H1 (cell line): ENCODE results near the gene NOC3L. TPM values are rescaled to one million over a fixed set of nuclear protein-coding genes. Genes with fewer than 3 reads are reported as not detected.

Experiments
- EP300 ChIP-seq, 2 experiments: IDR thresholded peaks; 1 replicate in 1 of 2; 2 replicates in 1 of 2; pipeline ENCODE4 v1.6.1; 2011 to 2012; ENCODE audit warnings: low read depth in 2 of 2, low read length in 2 of 2, mild to moderate bottlenecking in 2 of 2, borderline replicate concordance in 1 of 2, inconsistent platforms in 1 of 2, moderate library complexity in 1 of 2
- polyA plus RNA-seq, 7 experiments: library from polyadenylated mRNA; depleted of rRNA in 3 of 7; stranded (reverse) in 5 of 7; unstranded in 2 of 7; fragments of >200 nt in 5 of 7; fragments of 200-250 nt in 2 of 7; gene quantifications; 1 replicate in 5 of 7; 2 replicates in 1 of 7; 4 replicates in 1 of 7; pipeline versions ENCODE4 v1.2.1 to v1.2.3, GENCODE V29; 2011 to 2013; ENCODE audit warnings: missing spikeins in 2 of 7, mixed read lengths in 2 of 7
- total RNA-seq: library from RNA; stranded (reverse); fragmentation: NEBNext Ultra II Directional; extraction: Animal tissue kit (Norgen Biotek cat#: 25700); gene quantifications from 2 replicates; pipeline ENCODE4 v1.2.1, GENCODE V29; 2021
- TF ChIP-seq, protein P1 (sequence below): fragments of 300-600 bp; sonication (generic); IDR thresholded peaks from 2 replicates; pipeline ENCODE4 v1.7.1; 2012; ENCODE audit warnings: low read length, moderate library complexity, mild to moderate bottlenecking, inconsistent platforms; ENCODE audit not compliant: insufficient replicate concordance
- TF ChIP-seq, protein P2 (sequence below), 3 experiments: IDR thresholded peaks; 1 replicate in 2 of 3; 2 replicates in 1 of 3; pipeline versions ENCODE4 v1.5.1 to v1.6.1; 2011; ENCODE audit warnings: low read length in 3 of 3, mild to moderate bottlenecking in 3 of 3, inconsistent platforms in 2 of 3, low read depth in 1 of 3, moderate library complexity in 1 of 3; ENCODE audit not compliant: insufficient read depth in 1 of 3; ENCODE audit errors: control extremely low read depth in 1 of 3

Gene NOC3L
- total and polyA plus RNA-seq, 2 of the 8 experiments (the other 6 are each of a cell fraction or from before 2014, with no cell fraction given) = 7.1 to 39.1 TPM

DNA sequence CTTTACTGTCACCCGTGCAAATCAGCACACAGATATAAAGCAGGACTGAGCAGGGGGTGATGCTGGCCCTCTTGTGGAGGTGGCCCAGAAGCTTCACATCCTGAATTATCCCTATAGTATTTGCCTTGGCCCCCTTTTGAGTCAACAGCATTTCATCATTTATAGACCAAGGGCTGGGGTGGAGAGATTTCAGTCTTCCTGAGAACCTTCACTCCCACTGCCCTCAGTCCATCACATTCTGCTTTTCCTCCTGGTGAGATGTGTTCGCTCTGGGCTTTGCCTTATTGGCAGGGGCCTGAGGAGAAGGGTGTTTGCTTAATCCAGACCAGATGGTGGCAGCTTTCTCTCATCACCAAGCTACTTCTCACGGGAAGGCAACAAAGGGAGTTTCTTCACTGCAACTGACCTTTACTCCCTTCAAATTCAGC, 47.7 kb downstream of the NOC3L start (continued):
- TF ChIP-seq, protein P1, sequence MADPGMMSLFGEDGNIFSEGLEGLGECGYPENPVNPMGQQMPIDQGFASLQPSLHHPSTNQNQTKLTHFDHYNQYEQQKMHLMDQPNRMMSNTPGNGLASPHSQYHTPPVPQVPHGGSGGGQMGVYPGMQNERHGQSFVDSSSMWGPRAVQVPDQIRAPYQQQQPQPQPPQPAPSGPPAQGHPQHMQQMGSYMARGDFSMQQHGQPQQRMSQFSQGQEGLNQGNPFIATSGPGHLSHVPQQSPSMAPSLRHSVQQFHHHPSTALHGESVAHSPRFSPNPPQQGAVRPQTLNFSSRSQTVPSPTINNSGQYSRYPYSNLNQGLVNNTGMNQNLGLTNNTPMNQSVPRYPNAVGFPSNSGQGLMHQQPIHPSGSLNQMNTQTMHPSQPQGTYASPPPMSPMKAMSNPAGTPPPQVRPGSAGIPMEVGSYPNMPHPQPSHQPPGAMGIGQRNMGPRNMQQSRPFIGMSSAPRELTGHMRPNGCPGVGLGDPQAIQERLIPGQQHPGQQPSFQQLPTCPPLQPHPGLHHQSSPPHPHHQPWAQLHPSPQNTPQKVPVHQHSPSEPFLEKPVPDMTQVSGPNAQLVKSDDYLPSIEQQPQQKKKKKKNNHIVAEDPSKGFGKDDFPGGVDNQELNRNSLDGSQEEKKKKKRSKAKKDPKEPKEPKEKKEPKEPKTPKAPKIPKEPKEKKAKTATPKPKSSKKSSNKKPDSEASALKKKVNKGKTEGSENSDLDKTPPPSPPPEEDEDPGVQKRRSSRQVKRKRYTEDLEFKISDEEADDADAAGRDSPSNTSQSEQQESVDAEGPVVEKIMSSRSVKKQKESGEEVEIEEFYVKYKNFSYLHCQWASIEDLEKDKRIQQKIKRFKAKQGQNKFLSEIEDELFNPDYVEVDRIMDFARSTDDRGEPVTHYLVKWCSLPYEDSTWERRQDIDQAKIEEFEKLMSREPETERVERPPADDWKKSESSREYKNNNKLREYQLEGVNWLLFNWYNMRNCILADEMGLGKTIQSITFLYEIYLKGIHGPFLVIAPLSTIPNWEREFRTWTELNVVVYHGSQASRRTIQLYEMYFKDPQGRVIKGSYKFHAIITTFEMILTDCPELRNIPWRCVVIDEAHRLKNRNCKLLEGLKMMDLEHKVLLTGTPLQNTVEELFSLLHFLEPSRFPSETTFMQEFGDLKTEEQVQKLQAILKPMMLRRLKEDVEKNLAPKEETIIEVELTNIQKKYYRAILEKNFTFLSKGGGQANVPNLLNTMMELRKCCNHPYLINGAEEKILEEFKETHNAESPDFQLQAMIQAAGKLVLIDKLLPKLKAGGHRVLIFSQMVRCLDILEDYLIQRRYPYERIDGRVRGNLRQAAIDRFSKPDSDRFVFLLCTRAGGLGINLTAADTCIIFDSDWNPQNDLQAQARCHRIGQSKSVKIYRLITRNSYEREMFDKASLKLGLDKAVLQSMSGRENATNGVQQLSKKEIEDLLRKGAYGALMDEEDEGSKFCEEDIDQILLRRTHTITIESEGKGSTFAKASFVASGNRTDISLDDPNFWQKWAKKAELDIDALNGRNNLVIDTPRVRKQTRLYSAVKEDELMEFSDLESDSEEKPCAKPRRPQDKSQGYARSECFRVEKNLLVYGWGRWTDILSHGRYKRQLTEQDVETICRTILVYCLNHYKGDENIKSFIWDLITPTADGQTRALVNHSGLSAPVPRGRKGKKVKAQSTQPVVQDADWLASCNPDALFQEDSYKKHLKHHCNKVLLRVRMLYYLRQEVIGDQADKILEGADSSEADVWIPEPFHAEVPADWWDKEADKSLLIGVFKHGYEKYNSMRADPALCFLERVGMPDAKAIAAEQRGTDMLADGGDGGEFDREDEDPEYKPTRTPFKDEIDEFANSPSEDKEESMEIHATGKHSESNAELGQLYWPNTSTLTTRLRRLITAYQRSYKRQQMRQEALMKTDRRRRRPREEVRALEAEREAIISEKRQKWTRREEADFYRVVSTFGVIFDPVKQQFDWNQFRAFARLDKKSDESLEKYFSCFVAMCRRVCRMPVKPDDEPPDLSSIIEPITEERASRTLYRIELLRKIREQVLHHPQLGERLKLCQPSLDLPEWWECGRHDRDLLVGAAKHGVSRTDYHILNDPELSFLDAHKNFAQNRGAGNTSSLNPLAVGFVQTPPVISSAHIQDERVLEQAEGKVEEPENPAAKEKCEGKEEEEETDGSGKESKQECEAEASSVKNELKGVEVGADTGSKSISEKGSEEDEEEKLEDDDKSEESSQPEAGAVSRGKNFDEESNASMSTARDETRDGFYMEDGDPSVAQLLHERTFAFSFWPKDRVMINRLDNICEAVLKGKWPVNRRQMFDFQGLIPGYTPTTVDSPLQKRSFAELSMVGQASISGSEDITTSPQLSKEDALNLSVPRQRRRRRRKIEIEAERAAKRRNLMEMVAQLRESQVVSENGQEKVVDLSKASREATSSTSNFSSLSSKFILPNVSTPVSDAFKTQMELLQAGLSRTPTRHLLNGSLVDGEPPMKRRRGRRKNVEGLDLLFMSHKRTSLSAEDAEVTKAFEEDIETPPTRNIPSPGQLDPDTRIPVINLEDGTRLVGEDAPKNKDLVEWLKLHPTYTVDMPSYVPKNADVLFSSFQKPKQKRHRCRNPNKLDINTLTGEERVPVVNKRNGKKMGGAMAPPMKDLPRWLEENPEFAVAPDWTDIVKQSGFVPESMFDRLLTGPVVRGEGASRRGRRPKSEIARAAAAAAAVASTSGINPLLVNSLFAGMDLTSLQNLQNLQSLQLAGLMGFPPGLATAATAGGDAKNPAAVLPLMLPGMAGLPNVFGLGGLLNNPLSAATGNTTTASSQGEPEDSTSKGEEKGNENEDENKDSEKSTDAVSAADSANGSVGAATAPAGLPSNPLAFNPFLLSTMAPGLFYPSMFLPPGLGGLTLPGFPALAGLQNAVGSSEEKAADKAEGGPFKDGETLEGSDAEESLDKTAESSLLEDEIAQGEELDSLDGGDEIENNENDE = no peak
- TF ChIP-seq, protein P2, sequence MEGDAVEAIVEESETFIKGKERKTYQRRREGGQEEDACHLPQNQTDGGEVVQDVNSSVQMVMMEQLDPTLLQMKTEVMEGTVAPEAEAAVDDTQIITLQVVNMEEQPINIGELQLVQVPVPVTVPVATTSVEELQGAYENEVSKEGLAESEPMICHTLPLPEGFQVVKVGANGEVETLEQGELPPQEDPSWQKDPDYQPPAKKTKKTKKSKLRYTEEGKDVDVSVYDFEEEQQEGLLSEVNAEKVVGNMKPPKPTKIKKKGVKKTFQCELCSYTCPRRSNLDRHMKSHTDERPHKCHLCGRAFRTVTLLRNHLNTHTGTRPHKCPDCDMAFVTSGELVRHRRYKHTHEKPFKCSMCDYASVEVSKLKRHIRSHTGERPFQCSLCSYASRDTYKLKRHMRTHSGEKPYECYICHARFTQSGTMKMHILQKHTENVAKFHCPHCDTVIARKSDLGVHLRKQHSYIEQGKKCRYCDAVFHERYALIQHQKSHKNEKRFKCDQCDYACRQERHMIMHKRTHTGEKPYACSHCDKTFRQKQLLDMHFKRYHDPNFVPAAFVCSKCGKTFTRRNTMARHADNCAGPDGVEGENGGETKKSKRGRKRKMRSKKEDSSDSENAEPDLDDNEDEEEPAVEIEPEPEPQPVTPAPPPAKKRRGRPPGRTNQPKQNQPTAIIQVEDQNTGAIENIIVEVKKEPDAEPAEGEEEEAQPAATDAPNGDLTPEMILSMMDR (IDR thresholded peaks at IDR 0.05; ENCODE audit: control extremely low read depth in 1 of 3, insufficient read depth in 1 of 3, low read depth in 1 of 3, low read length in 3 of 3) = peak in 1 of 3 experiments; percentile 5; a peak in 1 of 4 replicates
- TF ChIP-seq EP300 (IDR thresholded peaks at IDR 0.05; ENCODE audit: borderline replicate concordance in 1 of 2, low read depth in 2 of 2, low read length in 2 of 2) = no peak
